GM23338 (cell line): ENCODE data around the gene FAM110C.

Source experiments
- CREB1 ChIP-seq: fragments of 250-450 bp; sonication (Bioruptor Pico); IDR thresholded peaks from 2 replicates; pipeline ENCODE4 v1.5.0; 2020; ENCODE audit warnings: low read depth, mild to moderate bottlenecking, moderate library complexity
- EZH2 ChIP-seq: fragments of 200-600 bp; sonication (generic); IDR thresholded peaks from one replicate; pipeline ENCODE4 v1.8.0; 2017; ENCODE audit warnings: antibody characterized with exemption, mild to moderate bottlenecking, low read depth; ENCODE audit not compliant: unreplicated experiment
- STAT1 ChIP-seq: IDR thresholded peaks from one replicate; pipeline ENCODE4 v1.6.1; 2016; ENCODE audit warnings: antibody characterized with exemption; ENCODE audit not compliant: unreplicated experiment
- TF ChIP-seq, protein P1 (sequence below), 2 experiments: fragments of 200-600 bp in 1 of 2; sonication (generic) in 1 of 2; conservative IDR thresholded peaks; 2 replicates each; pipeline versions ENCODE4 v1.5.1 to v1.6.1; 2016 to 2017; ENCODE audit warnings: antibody characterized with exemption in 2 of 2, low read depth in 2 of 2, mild to moderate bottlenecking in 2 of 2, moderate library complexity in 1 of 2
- TF ChIP-seq, protein P2 (sequence below): IDR thresholded peaks from one replicate; pipeline ENCODE4 v1.6.1; 2018; ENCODE audit warnings: antibody characterized with exemption; ENCODE audit not compliant: unreplicated experiment
- TF ChIP-seq, protein P3 (sequence below): IDR thresholded peaks from 2 replicates; pipeline ENCODE4 v1.6.1; 2016; ENCODE audit warnings: antibody characterized with exemption

DNA sequence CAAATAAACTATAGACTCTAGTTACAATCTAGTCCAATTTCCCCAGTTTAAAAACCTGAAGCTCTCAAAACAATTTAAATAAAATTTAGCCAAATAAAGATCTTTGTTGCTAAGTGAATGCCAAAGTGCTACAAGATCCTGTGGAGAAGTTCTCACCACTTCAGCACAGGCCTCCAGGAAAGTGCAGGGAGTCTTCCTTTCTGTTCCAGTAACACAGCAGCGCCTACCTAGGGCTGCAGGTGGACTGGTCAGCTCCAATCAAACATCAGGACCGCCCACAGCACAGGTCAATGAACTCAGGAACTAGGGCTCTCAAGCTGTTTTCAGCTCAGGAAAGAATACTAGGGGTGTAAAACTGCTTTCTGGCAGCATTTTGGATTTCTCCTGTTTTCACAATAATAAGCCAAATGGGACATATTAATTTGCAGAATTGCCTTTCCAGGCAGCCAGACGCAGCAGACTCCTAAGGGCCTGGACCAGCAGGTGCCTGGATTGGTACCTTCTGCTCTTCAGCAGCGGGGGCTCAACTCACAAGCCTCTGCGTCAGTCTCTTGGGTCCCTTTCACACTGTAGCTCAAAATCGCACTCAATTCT lies 1.5 kb downstream of the FAM110C start:
- TF ChIP-seq, protein P1, sequence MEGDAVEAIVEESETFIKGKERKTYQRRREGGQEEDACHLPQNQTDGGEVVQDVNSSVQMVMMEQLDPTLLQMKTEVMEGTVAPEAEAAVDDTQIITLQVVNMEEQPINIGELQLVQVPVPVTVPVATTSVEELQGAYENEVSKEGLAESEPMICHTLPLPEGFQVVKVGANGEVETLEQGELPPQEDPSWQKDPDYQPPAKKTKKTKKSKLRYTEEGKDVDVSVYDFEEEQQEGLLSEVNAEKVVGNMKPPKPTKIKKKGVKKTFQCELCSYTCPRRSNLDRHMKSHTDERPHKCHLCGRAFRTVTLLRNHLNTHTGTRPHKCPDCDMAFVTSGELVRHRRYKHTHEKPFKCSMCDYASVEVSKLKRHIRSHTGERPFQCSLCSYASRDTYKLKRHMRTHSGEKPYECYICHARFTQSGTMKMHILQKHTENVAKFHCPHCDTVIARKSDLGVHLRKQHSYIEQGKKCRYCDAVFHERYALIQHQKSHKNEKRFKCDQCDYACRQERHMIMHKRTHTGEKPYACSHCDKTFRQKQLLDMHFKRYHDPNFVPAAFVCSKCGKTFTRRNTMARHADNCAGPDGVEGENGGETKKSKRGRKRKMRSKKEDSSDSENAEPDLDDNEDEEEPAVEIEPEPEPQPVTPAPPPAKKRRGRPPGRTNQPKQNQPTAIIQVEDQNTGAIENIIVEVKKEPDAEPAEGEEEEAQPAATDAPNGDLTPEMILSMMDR (conservative IDR thresholded peaks at IDR 0.05; ENCODE audit: low read depth in 2 of 2), result no peak
- TF ChIP-seq, protein P2, sequence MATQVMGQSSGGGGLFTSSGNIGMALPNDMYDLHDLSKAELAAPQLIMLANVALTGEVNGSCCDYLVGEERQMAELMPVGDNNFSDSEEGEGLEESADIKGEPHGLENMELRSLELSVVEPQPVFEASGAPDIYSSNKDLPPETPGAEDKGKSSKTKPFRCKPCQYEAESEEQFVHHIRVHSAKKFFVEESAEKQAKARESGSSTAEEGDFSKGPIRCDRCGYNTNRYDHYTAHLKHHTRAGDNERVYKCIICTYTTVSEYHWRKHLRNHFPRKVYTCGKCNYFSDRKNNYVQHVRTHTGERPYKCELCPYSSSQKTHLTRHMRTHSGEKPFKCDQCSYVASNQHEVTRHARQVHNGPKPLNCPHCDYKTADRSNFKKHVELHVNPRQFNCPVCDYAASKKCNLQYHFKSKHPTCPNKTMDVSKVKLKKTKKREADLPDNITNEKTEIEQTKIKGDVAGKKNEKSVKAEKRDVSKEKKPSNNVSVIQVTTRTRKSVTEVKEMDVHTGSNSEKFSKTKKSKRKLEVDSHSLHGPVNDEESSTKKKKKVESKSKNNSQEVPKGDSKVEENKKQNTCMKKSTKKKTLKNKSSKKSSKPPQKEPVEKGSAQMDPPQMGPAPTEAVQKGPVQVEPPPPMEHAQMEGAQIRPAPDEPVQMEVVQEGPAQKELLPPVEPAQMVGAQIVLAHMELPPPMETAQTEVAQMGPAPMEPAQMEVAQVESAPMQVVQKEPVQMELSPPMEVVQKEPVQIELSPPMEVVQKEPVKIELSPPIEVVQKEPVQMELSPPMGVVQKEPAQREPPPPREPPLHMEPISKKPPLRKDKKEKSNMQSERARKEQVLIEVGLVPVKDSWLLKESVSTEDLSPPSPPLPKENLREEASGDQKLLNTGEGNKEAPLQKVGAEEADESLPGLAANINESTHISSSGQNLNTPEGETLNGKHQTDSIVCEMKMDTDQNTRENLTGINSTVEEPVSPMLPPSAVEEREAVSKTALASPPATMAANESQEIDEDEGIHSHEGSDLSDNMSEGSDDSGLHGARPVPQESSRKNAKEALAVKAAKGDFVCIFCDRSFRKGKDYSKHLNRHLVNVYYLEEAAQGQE, result no peak
- no peak for TF ChIP-seq CREB1
- TF ChIP-seq, protein P3, sequence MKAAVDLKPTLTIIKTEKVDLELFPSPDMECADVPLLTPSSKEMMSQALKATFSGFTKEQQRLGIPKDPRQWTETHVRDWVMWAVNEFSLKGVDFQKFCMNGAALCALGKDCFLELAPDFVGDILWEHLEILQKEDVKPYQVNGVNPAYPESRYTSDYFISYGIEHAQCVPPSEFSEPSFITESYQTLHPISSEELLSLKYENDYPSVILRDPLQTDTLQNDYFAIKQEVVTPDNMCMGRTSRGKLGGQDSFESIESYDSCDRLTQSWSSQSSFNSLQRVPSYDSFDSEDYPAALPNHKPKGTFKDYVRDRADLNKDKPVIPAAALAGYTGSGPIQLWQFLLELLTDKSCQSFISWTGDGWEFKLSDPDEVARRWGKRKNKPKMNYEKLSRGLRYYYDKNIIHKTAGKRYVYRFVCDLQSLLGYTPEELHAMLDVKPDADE, result no peak
- TF ChIP-seq STAT1, result no peak
- no peak for TF ChIP-seq EZH2
